ENCODE results near the gene CNTFR.

Gene CNTFR

GRCh38 chr9:34635556-34635955 lies 46.0 kb upstream of the CNTFR start:
- H3K79me2 ChIP-seq: no peaks in the 10 kb centered on the region
- H3K4me1 ChIP-seq: peaks cover 5% of the 10 kb centered on the region
- H3K36me3 ChIP-seq (ENCODE audit: control insufficient read depth, insufficient read depth, low read length): no peaks in the 10 kb centered on the region
- no peak overlapping the region for H2AFZ ChIP-seq
- no peaks in the 10 kb centered on the region for H3K27me3 ChIP-seq (ENCODE audit: control insufficient read depth, insufficient read depth, low read length)
- no peak for TF ChIP-seq CTCF (IDR thresholded peaks at IDR 0.05)
- no peak overlapping the region for H3K27ac ChIP-seq
- H3K9ac ChIP-seq: no peak overlapping the region
- H3K4me3 ChIP-seq (ENCODE audit: low read depth, low read length): no peak overlapping the region
- no peak overlapping the region for H3K4me2 ChIP-seq (ENCODE audit: low read length)
- H3K9me3 ChIP-seq (ENCODE audit: control insufficient read depth, low read length): no peaks in the 10 kb centered on the region

- TF ChIP-seq CTCF (IDR thresholded peaks at IDR 0.05): no peak
- Histone ChIP-seq H3K9ac (no peak overlapping the region), H2AFZ (no peak overlapping the region)
Measured at GRCh38 chr9:34634551-34635248, 45.2 kb upstream of the CNTFR start.

GRCh38 chr9:34633851-34634550 lies 44.5 kb upstream of the CNTFR start:
- H3K36me3 ChIP-seq (ENCODE audit: control insufficient read depth, insufficient read depth, low read length): no peaks in the 10 kb centered on the region
- peak; percentile 62 for TF ChIP-seq CTCF (IDR thresholded peaks at IDR 0.05)
- peaks cover 5% of the 10 kb centered on the region for H3K4me1 ChIP-seq
- H3K4me2 ChIP-seq (ENCODE audit: low read length): no peak overlapping the region
- H3K27me3 ChIP-seq (ENCODE audit: control insufficient read depth, insufficient read depth, low read length): no peaks in the 10 kb centered on the region
- no peak overlapping the region for H3K4me3 ChIP-seq (ENCODE audit: low read depth, low read length)
- H3K9ac ChIP-seq: no peak overlapping the region
- no peaks in the 10 kb centered on the region for H3K9me3 ChIP-seq (ENCODE audit: control insufficient read depth, low read length)
- H2AFZ ChIP-seq: no peak overlapping the region
- H3K79me2 ChIP-seq: no peaks in the 10 kb centered on the region
- no peak overlapping the region for H3K27ac ChIP-seq

More at GRCh38 chr9:34634551-34635248, 45.2 kb upstream of the CNTFR start:
- no peaks in the 10 kb centered on the region for H3K27me3 ChIP-seq (ENCODE audit: control insufficient read depth, insufficient read depth, low read length)
- H3K4me2 ChIP-seq (ENCODE audit: low read length): no peak overlapping the region
- H3K9me3 ChIP-seq (ENCODE audit: control insufficient read depth, low read length): no peaks in the 10 kb centered on the region
- H3K79me2 ChIP-seq: no peaks in the 10 kb centered on the region
- H3K36me3 ChIP-seq (ENCODE audit: control insufficient read depth, insufficient read depth, low read length): no peaks in the 10 kb centered on the region
- no peak overlapping the region for H3K4me3 ChIP-seq (ENCODE audit: low read depth, low read length)
- H3K27ac ChIP-seq: no peak overlapping the region
- peaks cover 5% of the 10 kb centered on the region for H3K4me1 ChIP-seq

- no peak overlapping the region for H3K9ac ChIP-seq
Measured at GRCh38 chr9:34633166-34633565, 43.6 kb upstream of the CNTFR start.

More at GRCh38 chr9:34633166-34633565, 43.6 kb upstream of the CNTFR start:
- Histone ChIP-seq H3K79me2 (no peaks in the 10 kb centered on the region), H3K36me3 (ENCODE audit: control insufficient read depth, insufficient read depth, low read length) (no peaks in the 10 kb centered on the region), H3K9me3 (ENCODE audit: control insufficient read depth, low read length) (no peaks in the 10 kb centered on the region), H3K4me2 (ENCODE audit: low read length) (no peak overlapping the region), H3K27me3 (ENCODE audit: control insufficient read depth, insufficient read depth, low read length) (no peaks in the 10 kb centered on the region), H3K4me3 (ENCODE audit: low read depth, low read length) (no peak overlapping the region), H3K27ac (no peak overlapping the region), H3K4me1 (peaks cover 8% of the 10 kb centered on the region), H2AFZ (no peak overlapping the region)
- TF ChIP-seq CTCF (IDR thresholded peaks at IDR 0.05): no peak

Measured in parathyroid adenoma (tissue), 2 donors.